H54 (cell line): ENCODE data around the gene ARL16.

Experiments used
- DNase-seq: peaks from one replicate; pipeline ENCODE4 v3.0.0; 2011; ENCODE audit warnings: low spot score, mixed read lengths; ENCODE audit not compliant: insufficient read length
- FAIRE-seq: peaks from 3 replicates; lab custom pipeline; 2011; peaks lifted over from hg19 to GRCh38; lab: Jason Lieb, UNC
- POLR2A ChIP-seq: IDR thresholded peaks from 2 replicates; pipeline ENCODE4 v1.6.1; 2011; ENCODE audit warnings: low read depth, mild to moderate bottlenecking, low read length

Gene ARL16

DNA sequence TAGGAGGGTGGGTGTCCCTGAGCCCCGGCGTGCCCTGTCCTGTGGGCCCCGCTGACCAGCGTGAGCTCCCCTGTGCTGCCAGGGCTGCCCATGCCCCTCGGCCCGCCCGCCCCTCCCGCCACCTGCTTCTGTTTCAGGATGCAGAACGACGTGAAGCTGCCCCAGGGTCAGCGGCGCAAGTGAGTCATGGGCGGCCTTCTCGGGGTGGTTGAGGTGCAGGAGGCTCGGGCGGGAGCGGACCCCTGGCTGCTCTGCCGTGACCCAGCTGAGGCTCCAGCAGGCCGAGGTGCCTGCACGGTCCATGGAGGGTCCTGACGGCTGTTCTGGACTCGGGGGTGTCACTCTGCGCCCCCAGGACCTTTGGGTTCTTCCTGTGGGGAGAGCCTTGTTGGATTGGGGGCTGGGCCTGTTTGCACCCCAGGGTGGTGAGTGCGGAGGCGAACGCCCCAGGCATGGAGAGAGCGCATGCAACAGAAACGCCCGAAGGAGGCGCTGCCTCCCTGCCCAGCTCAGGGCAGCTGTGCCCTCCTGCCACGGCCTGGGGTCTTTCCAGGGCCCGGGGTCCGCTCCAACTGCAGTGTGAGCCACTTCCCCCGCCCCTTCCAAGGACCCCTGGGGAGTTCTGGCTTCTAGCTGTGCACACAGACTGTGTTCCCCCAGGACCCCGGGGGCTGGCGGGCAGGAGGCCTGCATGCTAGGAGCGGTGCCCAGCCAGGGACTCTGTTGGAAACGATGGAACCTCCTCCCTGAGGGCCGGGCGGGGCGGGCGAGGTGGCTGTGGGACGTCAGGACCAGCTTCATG lies 32.5 kb upstream of the ARL16 start:
- no peak for TF ChIP-seq POLR2A
- no peak for FAIRE-seq
- DNase-seq, result no peak

DNA sequence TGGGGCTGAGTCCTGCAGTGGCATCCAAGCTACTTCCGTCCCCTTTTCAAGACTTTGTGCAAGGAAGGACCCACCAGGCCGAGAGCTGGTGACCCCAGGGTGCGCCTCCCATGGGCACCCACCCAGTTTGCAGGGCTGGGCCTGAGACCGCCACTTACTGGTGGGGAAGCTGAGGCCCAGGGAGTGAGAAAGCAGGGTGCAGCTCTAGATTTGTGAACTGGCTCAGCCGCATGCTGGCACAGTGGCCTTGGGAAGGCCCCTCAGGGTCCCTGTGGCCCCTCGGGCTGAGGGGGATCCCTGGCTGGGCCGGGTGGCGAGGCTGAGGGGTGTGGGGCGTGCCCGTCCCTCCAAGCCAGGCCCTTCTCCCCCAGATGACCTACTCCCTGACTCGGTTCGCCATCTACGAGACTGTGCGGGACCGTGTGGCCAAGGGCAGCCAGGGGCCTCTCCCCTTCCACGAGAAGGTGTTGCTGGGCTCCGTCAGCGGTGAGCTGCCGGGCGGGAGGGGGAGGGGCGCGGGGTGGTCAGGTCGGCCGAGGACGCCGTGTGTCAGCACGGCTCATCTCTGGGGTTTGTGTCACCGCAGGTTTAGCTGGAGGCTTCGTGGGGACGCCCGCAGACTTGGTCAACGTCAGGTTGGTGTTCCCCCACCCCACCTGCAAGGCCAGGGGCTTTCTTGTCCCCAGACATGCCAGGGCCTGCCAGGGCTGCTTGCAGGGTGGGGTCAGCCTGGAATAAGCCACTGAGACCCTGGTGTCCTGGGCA lies 31.7 kb upstream of the ARL16 start:
- TF ChIP-seq POLR2A, result no peak
- FAIRE-seq (no peak), DNase-seq (no peak)

DNA sequence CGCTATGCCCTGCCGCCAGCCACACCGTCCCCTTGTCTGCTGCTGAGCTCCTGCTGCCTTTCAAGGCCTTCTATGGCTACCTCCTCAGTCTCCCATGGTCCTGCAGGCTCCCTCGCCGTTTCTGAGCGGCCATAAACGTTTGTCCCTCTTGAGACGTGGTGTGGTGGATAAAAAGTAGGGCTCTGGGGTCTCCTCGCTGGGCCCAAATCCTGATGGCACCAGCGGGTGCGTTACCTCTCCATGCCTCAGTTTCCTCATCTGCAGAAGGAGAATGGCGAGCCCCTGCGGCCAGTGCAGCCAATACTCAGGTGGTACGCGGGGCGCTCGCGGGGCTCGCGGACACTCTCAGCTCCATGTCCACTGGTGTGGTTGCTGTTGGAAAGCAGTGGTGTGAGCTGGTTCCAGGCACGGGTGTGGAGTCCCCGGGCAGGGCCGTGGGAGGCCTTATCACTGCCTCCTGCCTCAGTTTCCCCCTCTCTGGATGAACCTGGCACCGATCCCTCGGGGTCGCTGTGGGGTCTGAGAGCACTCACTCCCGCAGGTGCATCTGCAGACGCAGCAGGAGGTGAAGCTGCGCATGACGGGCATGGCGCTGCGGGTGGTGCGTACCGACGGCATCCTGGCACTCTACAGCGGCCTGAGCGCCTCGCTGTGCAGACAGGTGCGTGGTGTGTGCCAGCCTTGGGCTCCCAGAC lies 31.0 kb upstream of the ARL16 start:
- DNase-seq (no peak), FAIRE-seq (no peak)
- 0 out of 2 replicates have a peak, but pooled peaks have one; percentile 5 for TF ChIP-seq POLR2A

DNA sequence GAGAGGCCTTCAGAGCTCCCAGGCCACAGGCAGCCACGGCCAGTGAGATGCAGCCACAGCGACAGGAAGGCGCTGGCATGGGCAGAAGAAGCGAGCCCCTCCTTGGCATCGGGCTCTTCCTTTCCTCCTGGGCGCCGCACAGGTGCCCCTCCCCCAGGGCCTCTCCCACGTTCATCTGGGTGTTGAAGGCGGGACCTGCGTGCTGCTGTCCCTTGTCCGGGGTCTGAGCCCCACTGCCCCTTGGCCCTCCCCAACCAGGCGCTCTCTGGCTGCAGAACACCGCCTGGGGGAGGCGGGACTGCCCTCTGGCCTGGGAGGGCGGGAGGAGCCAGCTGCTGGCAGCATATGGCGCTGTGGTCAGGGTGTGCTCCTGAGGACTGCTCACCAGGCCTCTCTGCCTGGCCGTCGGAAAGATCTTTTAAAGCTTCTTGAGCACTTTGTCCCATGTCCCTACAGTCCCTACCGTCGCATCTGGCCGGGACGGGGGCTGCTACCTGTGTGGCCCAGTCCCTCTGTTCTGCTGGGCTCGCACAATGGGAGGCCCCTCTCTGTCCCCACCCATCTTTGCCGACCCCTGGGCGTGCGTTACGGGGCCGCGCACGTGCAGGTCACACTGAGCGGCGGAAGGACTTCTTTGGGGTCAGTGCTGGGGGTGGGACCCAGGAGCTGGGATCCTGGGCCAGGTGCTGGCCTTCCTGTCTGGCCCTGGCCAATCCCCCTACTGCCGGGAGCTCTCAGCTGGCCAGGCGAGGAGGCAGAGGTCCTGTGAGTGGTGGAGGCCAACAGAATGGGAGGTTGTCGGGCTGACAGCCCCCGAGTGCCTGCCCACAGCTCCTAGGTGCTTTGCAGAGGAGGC lies 30.2 kb upstream of the ARL16 start:
- no peak for TF ChIP-seq POLR2A
- no peak for FAIRE-seq
- DNase-seq, result no peak

DNA sequence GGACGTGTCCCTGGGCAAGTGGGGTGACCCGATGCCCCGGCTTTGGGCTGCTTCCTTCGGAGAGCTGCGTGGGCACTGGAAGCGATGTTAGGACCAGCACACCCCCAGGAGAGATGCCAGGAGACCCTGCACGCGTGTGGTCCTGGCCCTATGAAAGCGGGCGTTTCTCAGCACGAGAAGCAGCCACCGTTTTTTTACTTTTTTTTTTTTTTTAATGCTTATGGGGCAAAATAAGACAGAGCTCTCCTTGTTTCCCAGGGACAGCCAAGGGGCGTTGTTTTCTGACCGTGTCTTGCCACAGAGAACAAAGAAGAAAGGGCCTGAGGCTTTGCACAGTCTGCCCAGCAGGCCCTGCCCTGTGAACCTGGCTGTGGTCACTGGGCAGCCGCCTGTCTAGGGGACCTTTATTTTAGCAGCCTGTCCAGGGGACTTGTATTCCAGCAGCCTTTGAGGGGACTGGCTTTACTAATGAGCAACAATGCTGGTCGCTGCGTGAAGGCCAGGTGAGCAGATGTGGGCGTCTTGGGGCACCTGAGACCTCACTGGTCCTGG lies 29.5 kb upstream of the ARL16 start:
- no peak for FAIRE-seq
- DNase-seq, result no peak
- no peak for TF ChIP-seq POLR2A

DNA sequence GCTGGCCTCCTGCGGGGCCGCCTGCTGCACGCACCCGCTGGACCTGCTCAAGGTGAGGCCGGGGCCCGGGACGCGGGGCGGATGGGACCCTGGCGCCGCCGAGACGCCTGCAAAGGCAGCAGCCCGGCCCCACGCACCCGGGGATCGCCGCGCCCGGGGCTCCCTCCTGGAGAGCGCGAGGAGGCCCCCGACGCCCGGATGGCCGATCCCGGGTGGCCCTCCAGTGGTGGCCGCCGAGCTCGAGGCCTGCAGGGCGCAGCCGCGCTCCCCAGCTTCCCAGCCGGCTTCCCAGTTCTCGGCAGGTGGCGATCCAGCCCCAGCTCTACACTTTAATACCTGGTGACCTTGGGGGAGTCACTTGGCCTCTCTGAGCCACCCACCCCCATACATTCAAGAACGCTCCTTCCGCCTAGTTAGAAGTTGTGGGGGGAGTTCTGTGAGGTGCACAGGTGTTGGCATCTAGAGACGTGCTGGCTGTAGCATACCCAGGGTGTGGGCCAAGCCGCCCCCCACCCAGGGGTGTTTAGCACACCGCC lies 28.9 kb upstream of the ARL16 start:
- no peak for FAIRE-seq
- peak; percentile 67 for DNase-seq
- TF ChIP-seq POLR2A, result no peak

DNA sequence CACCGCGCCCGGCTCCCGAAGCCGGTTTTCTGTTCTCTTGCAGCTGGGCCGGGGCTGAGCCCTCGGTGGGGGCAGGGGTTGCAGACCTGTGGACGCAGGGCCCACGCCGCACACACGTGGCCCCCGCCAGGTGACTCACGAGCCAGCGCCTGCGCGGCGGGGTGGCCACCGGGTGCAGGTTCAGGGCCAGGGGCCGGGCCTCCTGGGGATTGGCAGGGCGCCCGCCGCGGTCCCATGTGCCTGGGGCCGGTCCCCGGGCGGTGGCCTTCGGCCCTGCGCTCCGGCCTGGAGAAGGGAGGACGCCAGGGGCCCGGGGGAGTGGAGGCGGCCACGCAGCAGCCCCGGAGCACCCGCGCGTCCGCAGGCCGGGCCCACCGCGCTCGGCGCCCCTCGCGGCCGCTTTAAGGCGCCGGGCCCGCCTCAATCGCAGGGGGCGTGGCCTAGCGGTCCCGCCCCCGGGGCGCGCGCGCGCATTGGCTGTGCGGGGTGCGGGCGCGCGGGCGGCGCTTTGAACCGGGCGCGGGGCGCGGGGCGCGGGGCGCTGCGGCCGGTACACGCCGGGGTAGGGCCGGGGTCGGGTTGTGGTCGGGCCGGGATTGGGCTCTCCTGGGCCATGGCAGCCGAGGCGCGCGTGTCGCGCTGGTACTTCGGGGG lies 28.3 kb upstream of the ARL16 start, which contains the start of gene SLC25A10:
SLC25A10 (plus strand) TSS at position 471 of the 654 bp plus-strand sequence; CDS start at position 614, 143 bp downstream.
- FAIRE-seq (no peak), DNase-seq (peak; percentile 93)
- TF ChIP-seq POLR2A, result no peak

DNA sequence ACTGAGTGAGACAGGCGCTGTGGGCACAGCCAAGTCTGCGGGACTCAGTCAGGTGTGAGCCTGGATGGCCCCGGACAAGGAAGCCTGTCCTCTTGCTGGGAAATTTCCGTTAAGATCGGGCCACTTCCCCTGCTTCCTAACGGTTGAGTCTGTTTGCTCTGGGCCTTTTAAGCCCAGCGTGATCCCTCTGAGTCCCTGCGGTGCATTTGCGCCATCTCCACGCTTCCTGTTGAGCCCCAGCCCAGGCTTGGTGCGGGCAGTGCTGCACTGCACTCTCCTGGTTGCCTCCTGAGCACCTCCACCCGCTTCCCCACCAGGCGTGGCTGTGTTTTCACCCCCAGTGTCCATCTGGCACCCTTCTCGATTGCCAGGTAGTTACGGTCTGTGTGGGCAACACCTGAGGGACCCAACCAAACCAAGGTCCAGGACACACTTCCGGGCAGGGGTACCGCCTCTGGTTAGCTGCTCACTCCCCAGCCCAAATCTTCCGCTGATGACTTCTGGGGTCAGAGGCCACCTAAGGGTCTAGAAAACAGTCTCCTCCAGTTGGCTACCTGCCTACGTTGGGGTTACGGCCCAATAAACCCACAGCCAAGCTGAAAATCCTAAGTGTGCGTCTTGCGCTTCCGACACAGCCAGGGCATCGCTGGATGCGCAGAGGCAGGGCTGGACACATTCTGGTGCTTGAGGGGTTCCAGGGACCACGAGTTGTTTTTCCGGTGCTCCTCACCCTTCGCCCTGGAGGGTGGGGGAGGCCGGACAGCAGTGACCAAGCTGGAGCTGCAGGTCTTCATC lies 27.1 kb upstream of the ARL16 start:
- DNase-seq (no peak), FAIRE-seq (no peak)
- TF ChIP-seq POLR2A, result no peak

DNA sequence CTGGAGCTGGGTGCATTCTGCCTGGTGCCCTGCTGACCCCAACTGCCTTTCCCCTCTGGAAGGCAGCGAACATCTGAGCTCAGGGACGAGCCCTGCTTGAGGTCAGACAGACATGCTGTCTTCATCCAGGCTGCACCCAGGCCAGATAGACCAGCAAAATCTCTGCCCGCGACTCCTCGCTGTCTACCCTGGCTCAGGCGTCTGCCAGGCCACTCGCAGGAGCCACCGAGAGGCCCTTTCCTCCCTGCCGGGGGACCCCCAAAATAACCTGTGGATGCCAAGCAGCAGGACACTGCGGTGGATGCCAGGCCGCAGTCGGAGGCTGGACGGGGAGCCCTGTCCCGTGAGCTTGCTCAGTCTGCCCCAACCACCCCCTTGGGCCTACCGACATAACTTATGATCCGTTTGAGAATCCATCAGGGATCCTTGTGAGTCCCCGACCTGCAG lies 25.2 kb upstream of the ARL16 start:
- TF ChIP-seq POLR2A, result no peak
- FAIRE-seq (no peak), DNase-seq (no peak)

DNA sequence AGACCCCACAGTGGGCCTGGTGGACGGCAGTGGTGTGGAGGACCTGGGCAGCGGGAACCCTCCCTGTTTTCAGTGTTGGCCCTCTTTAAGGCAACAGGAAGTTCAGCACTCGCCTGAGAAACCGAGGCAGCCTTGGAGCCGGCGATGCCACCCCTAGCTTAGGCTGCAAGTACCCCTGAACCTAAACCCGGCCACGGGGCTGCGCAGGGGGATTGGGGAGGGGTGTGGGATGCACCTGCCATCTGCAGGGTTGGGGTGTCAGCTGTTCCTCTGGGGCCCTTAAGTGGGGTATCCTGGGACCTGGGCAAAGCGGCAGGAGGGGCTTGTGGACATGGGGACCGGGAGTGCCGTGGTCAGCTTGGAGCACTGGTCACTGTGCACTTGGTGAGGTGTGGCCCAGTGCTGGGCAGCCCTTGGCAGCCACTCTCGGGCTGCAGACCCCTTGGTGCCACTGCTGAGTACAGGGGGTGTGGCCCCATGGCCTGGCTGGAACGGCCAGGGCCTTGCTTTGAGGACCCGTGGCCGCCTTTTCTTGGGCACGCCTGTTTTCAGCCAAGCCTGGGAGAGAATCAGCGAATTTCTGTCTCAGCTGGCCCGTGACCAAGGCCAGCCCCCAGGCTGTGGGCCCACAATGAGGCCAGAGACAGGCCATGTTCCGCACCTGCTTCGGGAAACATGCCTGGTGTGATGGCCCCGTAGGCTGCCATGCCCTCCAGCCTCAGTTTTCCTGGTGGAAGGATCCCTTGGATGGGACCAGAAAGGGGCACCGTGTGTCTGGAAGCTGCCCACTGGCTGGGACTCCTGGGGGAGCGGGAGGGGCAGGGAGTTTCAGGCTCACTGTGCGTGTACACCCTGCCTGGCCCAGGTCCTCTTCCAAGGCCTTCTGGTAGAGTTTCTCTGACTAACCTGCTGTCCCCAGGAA lies 24.4 kb upstream of the ARL16 start:
- no peak for TF ChIP-seq POLR2A
- FAIRE-seq, result no peak
- no peak for DNase-seq
